Large intestine (tissue), 3 donors: Measurements from ENCODE around the gene TFAM. TPM values are rescaled to one million over a fixed set of nuclear protein-coding genes. Genes with fewer than 3 reads are reported as not detected.
"Not testable (repeated sequence)": the region's sequence is repeated elsewhere in the genome, so short reads cannot be mapped to it uniquely, and the experiment has no call there.

ENCODE experiments used
- DNase-seq, 2 donors: peaks; one replicate each; pipeline versions ENCODE4 v3.0.0 to v3.0.0-alpha.2; 2013
- H3K27ac ChIP-seq: one replicate; pipeline ENCODE4 v1.5.1; 2013; ENCODE audit warnings: low read length
- H3K27me3 ChIP-seq: 2 replicates; pipeline ENCODE4 v1.6.1; 2013; ENCODE audit warnings: low read length; ENCODE audit not compliant: control insufficient read depth, insufficient read depth
- H3K36me3 ChIP-seq: 2 replicates; pipeline ENCODE4 v1.6.1; 2013; ENCODE audit warnings: low read length; ENCODE audit not compliant: control insufficient read depth, insufficient read depth
- H3K4me1 ChIP-seq: one replicate; pipeline ENCODE4 v1.6.1; 2013; ENCODE audit warnings: low read length; ENCODE audit not compliant: control insufficient read depth, insufficient read depth
- H3K4me3 ChIP-seq: one replicate; pipeline ENCODE4 v1.5.1; 2013; ENCODE audit warnings: low read length
- H3K9me3 ChIP-seq: one replicate; pipeline ENCODE4 v1.6.1; 2013; ENCODE audit warnings: mild to moderate bottlenecking, low read depth, low read length, moderate library complexity; ENCODE audit not compliant: control insufficient read depth
- WGBS: methylation state at CpG from one replicate; pipeline ENCODE4 v1.1.5; 2013; ENCODE audit warnings: low lambda C conversion rate; ENCODE audit not compliant: insufficient coverage; 5-methylcytosine and 5-hydroxymethylcytosine counted together
- polyA plus RNA-seq: library from polyadenylated mRNA; unstranded; fragments of 120-200 nt; gene quantifications from one replicate; pipeline ENCODE4 v1.2.1, GENCODE V29; 2013

The TFAM gene
- polyA plus RNA-seq, 1 donor = 40.3 TPM

- Histone ChIP-seq H3K4me1 (no peaks in the 10 kb centered on the region), H3K27me3 (no peaks in the 10 kb centered on the region), H3K27ac (no peak overlapping the region), H3K9me3 (no peaks in the 10 kb centered on the region), H3K36me3 (peaks cover 28% of the 10 kb centered on the region), H3K4me3 (no peak overlapping the region)
- no peak for DNase-seq
- WGBS = 100% methylated on average over 1 of the region's 3 CpGs
These were observed 12.6 kb downstream of the TFAM start for GRCh38 chr10:58397830-58398229.

GRCh38 chr10:58399410-58399809 is 14.2 kb downstream of the TFAM start:
- H3K36me3 ChIP-seq = peaks cover 18% of the 10 kb centered on the region
- no peaks in the 10 kb centered on the region for H3K9me3 ChIP-seq
- no peak overlapping the region for H3K4me3 ChIP-seq
- no peak overlapping the region for H3K27ac ChIP-seq
- H3K4me1 ChIP-seq = no peaks in the 10 kb centered on the region
- WGBS = 100% methylated on average over 1 of the region's 4 CpGs
- no peak for DNase-seq
- no peaks in the 10 kb centered on the region for H3K27me3 ChIP-seq

DNA sequence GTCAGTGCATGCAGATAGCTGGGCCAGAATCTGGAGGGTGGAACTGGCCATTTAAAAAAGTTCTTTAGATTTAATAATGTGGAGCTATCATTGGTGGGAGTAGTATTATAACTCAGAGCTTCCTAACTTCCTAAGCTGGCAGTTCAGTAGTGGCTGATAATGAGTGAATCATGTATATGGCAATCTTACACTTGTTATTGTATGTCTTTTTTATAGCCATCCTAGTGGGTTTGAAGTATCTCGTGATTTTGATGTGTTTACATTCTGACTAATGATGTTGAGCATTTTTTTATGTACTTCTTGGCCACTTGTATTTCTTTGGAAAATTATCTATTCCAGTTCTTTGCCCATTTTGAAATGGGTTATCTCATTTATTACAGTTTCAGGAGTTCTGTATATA is 15.4 kb downstream of the TFAM start:
- no peak overlapping the region for H3K4me3 ChIP-seq
- H3K27ac ChIP-seq = no peak overlapping the region
- WGBS = 71% methylated on average over 1 of the region's 1 CpG
- no peaks in the 10 kb centered on the region for H3K9me3 ChIP-seq
- no peaks in the 10 kb centered on the region for H3K4me1 ChIP-seq
- no peaks in the 10 kb centered on the region for H3K27me3 ChIP-seq
- peaks cover 10% of the 10 kb centered on the region for H3K36me3 ChIP-seq
- no peak for DNase-seq

- Histone ChIP-seq H3K27me3 (no peaks in the 10 kb centered on the region), H3K9me3 (no peaks in the 10 kb centered on the region), H3K4me1 (no peaks in the 10 kb centered on the region), H3K27ac (no peak overlapping the region), H3K36me3 (no peaks in the 10 kb centered on the region), H3K4me3 (no peak overlapping the region)
- WGBS = 100% methylated on average over 1 of the region's 2 CpGs
- DNase-seq = no peak
These were observed 18.8 kb downstream of the TFAM start for GRCh38 chr10:58404001-58404400.

DNA sequence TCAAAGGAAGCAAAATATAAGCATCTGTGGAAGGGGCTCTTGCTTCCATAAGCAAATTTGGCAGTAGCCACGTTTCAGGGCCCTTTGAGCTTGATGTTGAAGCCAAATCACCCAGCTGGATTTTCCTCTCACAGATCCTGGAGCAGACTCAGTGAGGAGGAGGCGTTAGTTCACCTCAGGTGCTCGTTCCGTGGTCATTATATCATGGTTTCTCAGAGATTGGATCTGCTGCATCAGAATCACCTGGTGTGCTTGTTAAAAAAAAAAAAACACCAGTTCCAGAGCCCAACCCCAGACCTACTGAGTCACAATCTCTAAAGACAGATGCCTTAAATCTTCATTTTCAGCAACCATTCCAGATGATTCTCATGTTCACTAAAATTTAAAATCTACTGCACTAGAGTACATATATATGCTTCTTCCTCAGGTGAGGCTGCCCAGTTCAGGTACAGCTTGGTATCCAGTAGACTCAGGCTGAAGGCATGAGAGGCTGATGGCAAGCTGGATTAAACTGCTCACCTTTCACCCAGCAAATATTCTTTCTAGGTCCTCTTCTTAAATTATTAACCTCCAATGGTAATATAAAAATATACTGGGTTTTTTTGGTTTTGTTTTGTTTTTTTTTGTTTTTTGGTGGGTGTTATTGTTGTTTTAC is 24.9 kb downstream of the TFAM start:
- H3K4me3 ChIP-seq = no peak overlapping the region
- H3K27ac ChIP-seq = no peak overlapping the region
- no peaks in the 10 kb centered on the region for H3K36me3 ChIP-seq
- H3K27me3 ChIP-seq = no peaks in the 10 kb centered on the region
- WGBS = no CpG with 5 or more reads among the region's 4 CpGs
- no peak for DNase-seq
- no peaks in the 10 kb centered on the region for H3K4me1 ChIP-seq
- no peaks in the 10 kb centered on the region for H3K9me3 ChIP-seq

DNA sequence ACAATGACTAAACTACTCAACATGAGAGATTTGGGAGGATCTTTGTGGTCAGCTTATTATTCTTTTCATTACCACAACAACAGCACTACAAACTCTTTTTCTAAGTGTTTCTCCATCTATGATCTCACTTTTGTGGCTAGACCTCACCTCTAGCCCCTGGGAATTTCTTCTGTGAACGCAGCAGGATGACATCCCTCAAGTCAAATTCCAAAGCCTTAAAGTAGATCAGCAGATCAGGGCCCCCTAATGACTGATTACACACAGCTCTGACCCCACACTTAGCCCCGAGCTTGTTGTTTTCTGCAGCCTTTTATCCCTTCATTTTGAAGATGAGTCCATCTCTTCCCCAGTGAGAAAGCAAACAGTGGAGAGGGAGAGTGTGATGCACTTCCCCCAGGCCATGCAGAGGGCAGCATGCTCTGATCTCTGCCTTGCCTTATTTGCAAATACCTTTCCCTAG is 27.3 kb downstream of the TFAM start:
- Histone ChIP-seq H3K4me1 (no peaks in the 10 kb centered on the region), H3K36me3 (no peaks in the 10 kb centered on the region), H3K27ac (no peak overlapping the region), H3K9me3 (no peaks in the 10 kb centered on the region), H3K4me3 (no peak overlapping the region), H3K27me3 (no peaks in the 10 kb centered on the region)
- no peak for DNase-seq
- no CpG with 5 or more reads among the region's 2 CpGs for WGBS

DNA sequence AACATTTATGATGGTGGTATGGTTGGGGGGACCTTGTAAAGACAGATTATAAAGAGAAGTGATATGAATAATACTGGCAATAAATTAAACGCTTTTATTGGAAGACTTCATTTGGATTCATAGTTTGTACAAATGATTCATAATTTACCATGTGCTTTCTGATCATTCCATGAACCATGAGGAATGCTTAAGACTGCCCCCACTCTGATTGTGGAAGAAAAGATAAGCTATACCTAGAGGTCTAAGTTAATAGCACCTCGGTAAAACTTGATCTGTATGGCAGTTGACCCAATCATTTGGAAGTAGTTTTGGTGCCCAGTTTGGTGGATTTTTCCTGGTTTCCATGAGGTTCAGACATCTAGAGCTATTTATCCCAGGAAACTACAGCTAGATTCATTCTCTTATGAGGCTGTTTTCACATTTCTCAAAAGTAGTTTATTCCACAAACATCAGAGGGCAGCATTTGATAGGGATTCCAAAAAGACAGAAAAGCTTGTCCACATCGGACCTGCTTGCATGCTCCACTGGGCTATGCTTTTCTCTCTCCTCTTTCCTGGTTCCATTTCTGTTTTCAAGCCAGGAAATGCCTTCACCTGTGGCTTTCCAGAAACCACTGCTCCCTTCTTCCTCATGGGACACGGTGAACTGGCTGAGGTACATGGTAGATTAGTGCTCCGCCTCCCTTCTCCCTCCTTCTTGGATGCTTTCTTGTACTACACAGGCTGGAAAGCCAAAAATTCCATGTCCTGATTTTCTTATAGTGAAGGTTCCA is 29.2 kb downstream of the TFAM start:
- no peaks in the 10 kb centered on the region for H3K9me3 ChIP-seq
- H3K27ac ChIP-seq = no peak overlapping the region
- no CpG with 5 or more reads among the region's 5 CpGs for WGBS
- no peak overlapping the region for H3K4me3 ChIP-seq
- peak; percentile 24 to 26 for DNase-seq
- no peaks in the 10 kb centered on the region for H3K4me1 ChIP-seq
- H3K27me3 ChIP-seq = no peaks in the 10 kb centered on the region
- H3K36me3 ChIP-seq = no peaks in the 10 kb centered on the region

- Histone ChIP-seq H3K36me3 (no peaks in the 10 kb centered on the region), H3K4me1 (no peaks in the 10 kb centered on the region), H3K27me3 (no peaks in the 10 kb centered on the region), H3K4me3 (no peak overlapping the region), H3K9me3 (no peaks in the 10 kb centered on the region), H3K27ac (no peak overlapping the region)
- no peak for DNase-seq
These were observed 30.5 kb downstream of the TFAM start for GRCh38 chr10:58415757-58416156.

- H3K36me3 ChIP-seq, H3K4me1 ChIP-seq, H3K27ac ChIP-seq, DNase-seq, H3K9me3 ChIP-seq, H3K4me3 ChIP-seq, H3K27me3 ChIP-seq: not testable (repeated sequence)
- no CpG with 5 or more reads among the region's 2 CpGs for WGBS
These were observed 32.7 kb downstream of the TFAM start for GRCh38 chr10:58417902-58418301.

- H3K9me3 ChIP-seq = peaks cover 8% of the 10 kb centered on the region
- H3K4me1 ChIP-seq = no peaks in the 10 kb centered on the region
- H3K36me3 ChIP-seq = no peaks in the 10 kb centered on the region
- no CpG with 5 or more reads among the region's 1 CpG for WGBS
- no peak for DNase-seq
- H3K27me3 ChIP-seq = no peaks in the 10 kb centered on the region
- H3K27ac ChIP-seq = no peak overlapping the region
- H3K4me3 ChIP-seq = no peak overlapping the region
These were observed 39.0 kb downstream of the TFAM start for GRCh38 chr10:58424176-58424575.

- not testable (repeated sequence) for H3K4me3 ChIP-seq, H3K27ac ChIP-seq, H3K9me3 ChIP-seq, DNase-seq, H3K27me3 ChIP-seq, H3K36me3 ChIP-seq, H3K4me1 ChIP-seq
- WGBS = no CpG with 5 or more reads among the region's 1 CpG
These were observed 43.2 kb downstream of the TFAM start for GRCh38 chr10:58428436-58428835.
